Measurements from ENCODE around the gene ITGA1. TPM values are rescaled to one million over a fixed set of nuclear protein-coding genes. Genes with fewer than 3 reads are reported as not detected.

The ITGA1 gene
- total and polyA plus RNA-seq, 2 of the 8 experiments (the other 6 are each of a cell fraction or from before 2014, with no cell fraction given) = 2.3 to 9.0 TPM

- no peak for TF ChIP-seq ATF2 (IDR thresholded peaks at IDR 0.05; ENCODE audit: low read length)
- no peak for TF ChIP-seq GABPA (IDR thresholded peaks at IDR 0.05; ENCODE audit: borderline replicate concordance, insufficient read depth, low read length)
- TF ChIP-seq SP1 (IDR thresholded peaks at IDR 0.05; ENCODE audit: low read depth, low read length) = no peak
- TF ChIP-seq JUND (IDR thresholded peaks at IDR 0.05; ENCODE audit: low read length) = no peak
- peak; percentile 78; the same call in 1 of the 2 replicates for TF ChIP-seq BACH1 (IDR thresholded peaks at IDR 0.05; ENCODE audit: low read length)
- TF ChIP-seq EP300 (IDR thresholded peaks at IDR 0.05; ENCODE audit: borderline replicate concordance in 1 of 2, low read depth in 2 of 2, low read length in 2 of 2) = no peak
- TF ChIP-seq CHD1 (IDR thresholded peaks at IDR 0.05; ENCODE audit: low read depth, low read length) = no peak
- peak in 1 of 2 experiments; percentile 49; a peak in 2 of 3 replicates for TF ChIP-seq POLR2A (IDR thresholded peaks at IDR 0.05; ENCODE audit: control extremely low read depth in 1 of 2, low read depth in 2 of 2, low read length in 2 of 2)
- TF ChIP-seq USF2 (IDR thresholded peaks at IDR 0.05; ENCODE audit: low read length) = no peak
- no peak for TF ChIP-seq CTBP2 (IDR thresholded peaks at IDR 0.05; ENCODE audit: borderline replicate concordance, insufficient read depth, insufficient read length, low read length)
- peak; percentile 68 for TF ChIP-seq TAF1 (IDR thresholded peaks at IDR 0.05; ENCODE audit: low read depth, low read length)
- no peak for TF ChIP-seq SUZ12 (IDR thresholded peaks at IDR 0.05; ENCODE audit: low read length)
- no peak for TF ChIP-seq BCL11A (IDR thresholded peaks at IDR 0.05; ENCODE audit: low read depth in 2 of 2, low read length in 2 of 2)
- no peak for TF ChIP-seq FOSL1 (IDR thresholded peaks at IDR 0.05; ENCODE audit: insufficient read depth, low read depth, low read length)
- TF ChIP-seq CHD2 (IDR thresholded peaks at IDR 0.05; ENCODE audit: low read length) = no peak
- TF ChIP-seq BRCA1 (IDR thresholded peaks at IDR 0.05; ENCODE audit: low read depth, low read length) = no peak
- no peak for TF ChIP-seq CBX5 (IDR thresholded peaks at IDR 0.05; ENCODE audit: low read depth, low read length)
- no peak for TF ChIP-seq RNF2 (IDR thresholded peaks at IDR 0.05; ENCODE audit: borderline replicate concordance, low read depth, low read length, missing control alignments, poor library complexity, severe bottlenecking)
- TF ChIP-seq SIN3A (conservative IDR thresholded peaks at IDR 0.05 in 1 of 2, IDR thresholded peaks at IDR 0.05 in 1 of 2; ENCODE audit: low read depth in 1 of 2, low read length in 2 of 2) = peak; percentile 3 to 60; a peak in 1 of 4 replicates
- no peak for TF ChIP-seq RFX5 (IDR thresholded peaks at IDR 0.05; ENCODE audit: borderline replicate concordance, low read depth, low read length)
- no peak for TF ChIP-seq TCF12 (IDR thresholded peaks at IDR 0.05; ENCODE audit: low read depth, low read length)
Observed at GRCh38 chr5:52800394-52801213, 12.9 kb downstream of the ITGA1 start (continued).
